A204.1 (cell line): ENCODE results near the gene ATXN7.

Experiments used
- FAIRE-seq: peaks from 2 replicates; lab custom pipeline; 2012; peaks lifted over from hg19 to GRCh38; lab: Jason Lieb, UNC

ATXN7 gene

DNA sequence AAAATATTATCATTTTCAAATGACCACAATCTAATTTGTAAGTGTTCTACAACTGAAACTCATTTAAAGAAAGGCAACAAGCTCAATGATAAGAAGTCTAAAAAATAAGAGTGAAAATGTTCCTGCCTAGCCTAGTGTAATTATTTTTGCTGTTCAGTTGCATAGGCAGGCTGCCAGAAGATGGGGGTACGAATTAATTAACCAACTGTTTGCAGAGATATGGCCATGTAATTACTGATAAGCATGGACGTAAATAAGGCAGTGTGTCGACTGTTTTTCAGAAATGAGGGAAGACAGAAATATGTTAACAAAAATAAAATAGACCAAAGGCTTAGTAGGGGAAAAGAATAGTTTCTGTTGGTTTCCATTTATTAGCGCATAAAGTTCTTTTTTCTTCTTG is 73.3 kb downstream of the ATXN7 start:
- FAIRE-seq = no peak

DNA sequence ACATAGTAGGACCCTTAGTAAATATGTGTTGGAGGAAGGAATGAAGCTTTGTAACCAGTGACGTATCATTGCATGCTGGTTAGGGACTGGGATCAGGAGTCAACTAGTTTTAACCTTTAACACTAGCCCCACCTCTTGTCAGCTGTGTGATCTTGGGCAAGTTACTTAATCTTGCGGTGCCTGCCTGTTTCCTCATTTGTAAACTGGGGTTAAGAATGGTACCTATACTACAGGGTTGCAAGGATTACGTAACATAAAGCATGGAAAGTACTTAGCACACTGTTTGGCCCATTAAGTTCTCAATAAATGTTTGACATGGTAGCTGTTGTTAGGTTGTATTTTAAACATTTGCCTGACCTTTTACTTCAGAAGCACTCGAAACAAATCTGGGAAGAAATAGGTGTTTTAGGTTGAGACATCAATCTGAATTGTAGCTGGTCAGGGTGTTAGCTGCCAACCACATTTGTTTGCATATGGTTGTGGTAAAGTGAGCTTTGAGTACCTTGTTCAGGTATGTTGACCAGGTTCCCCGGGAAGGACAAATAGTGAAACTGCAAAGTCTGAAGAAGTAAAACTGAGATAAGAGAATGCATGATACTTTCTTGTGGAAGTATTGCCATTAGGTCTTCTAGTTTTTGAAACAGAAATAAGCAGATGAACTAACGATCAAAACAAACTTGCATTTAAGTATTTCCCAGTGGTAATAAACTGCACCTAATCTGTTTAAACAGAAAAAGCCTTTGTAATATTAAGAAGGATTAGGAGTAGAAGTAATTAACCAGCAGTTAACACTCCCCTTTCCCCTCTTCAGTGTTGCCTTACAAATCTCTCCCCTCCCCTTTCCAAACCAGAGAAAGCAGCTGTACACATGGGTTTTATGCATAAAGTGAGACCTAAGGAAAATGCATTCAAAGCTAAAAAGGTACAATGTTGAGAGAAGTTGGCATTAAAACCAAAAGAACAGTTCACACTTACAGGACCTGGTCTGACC is 74.3 kb downstream of the ATXN7 start:
- FAIRE-seq = no peak

DNA sequence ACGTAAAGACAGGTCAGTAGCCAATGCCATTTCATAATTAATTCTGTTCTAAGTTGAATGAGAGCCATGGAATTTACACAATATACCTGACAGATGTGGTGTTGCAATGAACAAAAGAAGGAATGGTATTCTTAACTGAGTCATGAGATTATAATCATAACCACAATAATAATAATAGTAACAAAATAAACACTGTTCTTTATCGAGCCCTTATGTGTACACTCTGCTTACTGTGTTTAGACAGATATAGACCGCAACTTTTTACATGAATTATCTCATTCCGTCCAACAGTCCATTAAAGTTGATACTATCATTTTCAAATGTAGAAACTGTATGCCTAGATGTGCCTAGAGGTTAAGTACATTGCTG is 76.7 kb downstream of the ATXN7 start:
- no peak for FAIRE-seq

- FAIRE-seq = no peak
Observed at GRCh38 chr3:63942528-63942927, 78.9 kb downstream of the ATXN7 start.

GRCh38 chr3:63943678-63944077 is 80.0 kb downstream of the ATXN7 start:
- FAIRE-seq = no peak

DNA sequence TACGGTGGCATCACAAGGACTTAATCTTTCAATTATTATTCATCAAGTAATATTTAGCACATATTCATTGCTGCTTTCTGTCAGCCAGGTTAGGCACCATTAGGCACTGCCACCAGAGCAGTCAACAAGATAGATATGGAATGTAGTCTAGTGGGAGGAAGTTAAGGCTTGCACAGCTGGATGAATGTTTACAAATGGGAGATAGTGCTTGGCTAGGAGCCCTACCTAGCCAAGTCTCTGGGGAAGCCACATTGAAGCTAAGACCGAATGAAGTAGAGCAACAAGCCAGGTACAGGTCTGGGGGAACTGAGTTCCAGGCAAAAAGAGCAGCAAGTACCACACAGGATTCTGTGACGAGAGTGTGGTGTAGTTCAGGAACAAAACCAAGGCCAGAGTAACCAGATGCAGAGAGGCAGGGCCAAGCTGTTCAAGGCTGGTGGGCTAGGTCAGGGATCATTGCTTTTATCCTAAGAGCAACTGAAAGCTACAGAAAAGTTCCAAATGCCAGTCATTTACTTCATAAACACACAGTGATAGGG is 82.0 kb downstream of the ATXN7 start:
- no peak for FAIRE-seq

DNA sequence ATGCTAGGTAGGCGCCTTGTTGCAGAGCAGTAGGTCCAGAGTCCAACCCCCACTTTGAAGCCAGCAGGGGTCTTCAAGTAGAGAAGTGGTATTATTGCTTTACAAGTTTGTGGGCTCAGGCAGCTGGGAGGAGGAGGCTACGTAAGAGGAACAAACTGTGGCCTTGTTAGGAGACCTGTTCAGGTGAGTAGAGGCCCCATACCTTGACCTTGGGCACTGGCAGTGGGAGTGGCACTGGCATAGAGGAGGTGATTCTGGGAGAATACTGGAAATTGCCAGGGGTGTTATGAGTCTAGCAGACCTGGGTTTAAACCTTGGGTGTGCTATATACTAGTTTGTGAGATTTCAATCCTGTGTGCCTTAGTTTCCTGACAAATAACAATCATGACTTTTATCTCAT is 83.1 kb downstream of the ATXN7 start:
- FAIRE-seq = no peak

- FAIRE-seq = no peak
Observed at GRCh38 chr3:63947594-63947993, 83.9 kb downstream of the ATXN7 start.

GRCh38 chr3:63949005-63949404 is 85.3 kb downstream of the ATXN7 start:
- no peak for FAIRE-seq

DNA sequence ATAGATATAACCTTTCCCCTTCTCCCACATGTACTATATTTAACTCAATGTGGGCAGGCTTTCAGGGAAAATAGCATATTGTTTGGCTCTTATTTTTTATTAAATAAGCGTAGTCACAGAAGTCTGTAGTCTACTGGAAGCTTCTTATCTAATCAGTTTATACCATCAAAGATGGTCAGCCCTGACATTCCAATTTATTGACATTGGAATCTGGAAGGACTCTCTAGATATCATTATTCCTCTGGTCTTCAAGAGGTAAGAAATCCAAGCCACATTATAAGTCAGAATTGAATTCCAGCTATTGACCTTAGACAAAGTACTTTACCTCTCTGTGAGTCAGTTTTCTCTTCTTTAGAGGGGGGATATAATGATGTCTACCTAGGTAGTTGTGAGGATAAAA is 87.0 kb downstream of the ATXN7 start:
- no peak for FAIRE-seq

- no peak for FAIRE-seq
Observed at GRCh38 chr3:63951492-63952247, 88.0 kb downstream of the ATXN7 start.

DNA sequence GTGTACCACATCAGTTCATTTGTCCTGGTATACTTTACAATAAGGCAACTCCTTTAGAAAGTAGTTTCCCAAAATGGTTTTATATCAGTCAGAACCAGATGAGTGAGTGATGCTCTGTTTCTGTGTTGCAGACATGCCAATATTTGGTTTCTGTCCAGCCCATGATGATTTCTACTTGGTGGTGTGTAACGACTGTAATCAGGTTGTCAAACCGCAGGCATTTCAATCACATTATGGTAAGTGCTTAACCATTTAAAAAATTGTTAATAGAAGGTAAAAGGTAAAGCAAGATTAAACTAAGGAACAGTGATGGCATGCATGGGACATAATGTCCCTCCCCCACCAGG is 88.6 kb downstream of the ATXN7 start:
- FAIRE-seq = no peak

DNA sequence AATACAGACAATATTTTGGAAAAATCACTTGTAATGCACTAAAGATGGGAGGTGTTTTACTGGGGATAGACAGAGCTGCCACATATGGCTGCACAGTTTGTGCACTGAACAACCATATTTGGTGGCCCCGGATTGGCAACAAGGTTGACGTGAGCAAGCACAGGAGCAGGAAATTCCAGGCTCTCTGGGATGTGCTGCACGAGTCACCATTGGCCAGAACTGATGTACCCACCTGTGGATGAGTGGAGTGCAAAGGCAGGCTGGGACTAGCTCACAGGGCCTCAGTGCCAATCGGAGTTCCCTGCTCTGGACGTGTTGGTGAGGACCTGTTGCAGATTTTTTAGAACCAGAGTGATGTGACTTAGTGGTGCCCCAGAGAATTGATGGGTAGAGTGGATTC is 90.5 kb downstream of the ATXN7 start:
- FAIRE-seq = no peak

- no peak for FAIRE-seq
Observed at GRCh38 chr3:63955036-63955650, 91.5 kb downstream of the ATXN7 start.

- FAIRE-seq = no peak
Observed at GRCh38 chr3:63955830-63956545, 92.3 kb downstream of the ATXN7 start.

DNA sequence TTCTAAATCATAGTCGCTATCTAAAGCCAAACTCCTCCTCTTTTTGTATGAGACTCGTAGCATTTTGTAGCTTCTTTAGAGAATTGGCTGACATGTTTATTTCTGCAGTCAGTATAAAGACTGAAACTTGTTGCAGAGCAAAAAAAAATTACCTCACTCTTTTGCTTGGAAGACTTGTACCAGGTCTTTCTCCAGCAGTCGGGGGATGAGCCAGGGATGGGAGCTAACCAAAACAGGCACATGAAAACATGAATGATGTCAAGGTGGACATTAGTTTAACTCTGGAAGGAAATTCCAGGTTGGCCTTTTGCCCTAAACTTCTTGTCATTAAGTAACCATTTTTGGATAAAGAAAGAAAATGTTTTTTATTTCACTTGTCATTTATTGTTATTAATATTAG is 95.5 kb downstream of the ATXN7 start:
- no peak for FAIRE-seq

GRCh38 chr3:63960048-63960711 is 96.5 kb downstream of the ATXN7 start:
- FAIRE-seq = no peak

GRCh38 chr3:63961891-63962290 is 98.2 kb downstream of the ATXN7 start:
- peak; percentile 87 for FAIRE-seq

DNA sequence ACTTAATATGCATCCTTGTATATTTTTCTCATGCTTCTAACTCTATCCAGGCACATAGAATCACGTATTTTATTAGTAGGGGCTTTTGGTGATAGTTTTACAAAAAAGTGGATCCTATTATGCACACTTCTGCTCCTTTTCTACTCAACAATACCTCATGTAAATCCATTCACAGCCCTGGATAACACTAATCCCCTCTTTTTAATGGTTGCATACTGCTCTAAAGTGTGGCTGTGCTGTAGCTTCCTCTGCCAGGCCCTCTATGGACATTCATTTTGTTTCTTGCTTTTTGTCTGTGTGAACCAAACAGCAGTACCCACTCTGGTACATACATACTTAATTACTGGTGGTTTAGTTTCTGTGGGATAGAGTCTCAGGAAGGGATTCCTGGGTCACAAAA is 99.8 kb downstream of the ATXN7 start:
- no peak for FAIRE-seq

DNA sequence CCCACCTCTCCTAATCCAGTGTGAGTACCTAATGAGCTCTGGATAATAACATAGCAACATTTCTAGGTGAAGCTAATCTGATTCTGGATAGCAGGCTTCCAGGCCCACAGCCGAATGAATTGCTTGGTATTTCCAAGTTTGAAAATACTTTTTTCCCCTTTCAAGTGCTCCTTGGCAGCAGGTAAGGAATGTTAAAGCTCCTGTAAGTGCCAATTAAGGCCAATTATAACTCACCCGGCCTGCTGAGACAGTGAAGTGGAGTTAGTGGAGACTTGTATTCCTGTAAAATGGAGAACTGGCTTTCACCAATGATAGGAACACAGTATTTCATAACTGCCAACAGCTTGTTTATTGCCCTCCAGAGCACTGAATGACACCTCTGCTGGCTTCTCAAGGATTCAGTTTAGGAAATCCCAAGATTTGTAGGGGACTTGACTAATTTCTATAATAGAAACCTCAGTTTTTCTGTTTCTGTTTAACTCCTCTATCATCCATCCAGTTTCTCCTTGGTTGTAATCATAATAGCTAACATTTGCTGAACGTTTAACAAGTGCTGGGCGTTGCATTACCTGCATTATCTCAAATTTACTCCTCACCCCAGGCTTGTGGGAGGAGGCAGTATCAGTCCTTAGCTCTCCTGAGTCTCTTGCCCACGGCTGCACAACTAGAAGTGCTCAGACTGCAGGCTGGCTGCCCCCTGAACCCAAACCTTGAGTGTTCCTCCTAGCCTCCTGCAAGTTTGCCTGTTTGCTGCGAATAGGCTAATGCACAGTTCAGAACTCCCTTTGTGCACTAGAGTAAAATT is 101.2 kb downstream of the ATXN7 start:
- no peak for FAIRE-seq

GRCh38 chr3:63966007-63966406 is 102.3 kb downstream of the ATXN7 start:
- FAIRE-seq = no peak
